Stomach (tissue), 9 donors: Measurements from ENCODE around the gene FLOT1. TPM values are rescaled to one million over a fixed set of nuclear protein-coding genes. Genes with fewer than 3 reads are reported as not detected.

Source experiments
- DNase-seq, 2 donors: peaks; one replicate each; pipeline versions ENCODE4 v3.0.0 to v3.0.0-alpha.2; 2013 to 2019
- H3K27ac ChIP-seq, 5 donors: fragments of 200-600 bp in 4 of 5; sonication (generic) in 4 of 5; one replicate each; pipeline ENCODE4 v1.5.1; 2013 to 2019; ENCODE audit warnings: mild to moderate bottlenecking in 1 of 5, moderate library complexity in 1 of 5
- H3K27me3 ChIP-seq, 3 donors: fragments of 200-600 bp; sonication (generic); one replicate each; pipeline ENCODE4 v1.5.1; 2017 to 2019; ENCODE audit warnings: mixed run types in 1 of 3
- H3K36me3 ChIP-seq, 4 donors: fragments of 200-600 bp; sonication (generic); 1 replicate in 3 of 4; 2 replicates in 1 of 4; pipeline ENCODE4 v1.5.1; 2016 to 2019
- H3K4me1 ChIP-seq, 4 donors: fragments of 200-600 bp; sonication (generic); one replicate each; pipeline ENCODE4 v1.5.1; 2016 to 2019
- H3K4me3 ChIP-seq, 4 donors: fragments of 200-600 bp; sonication (generic) in 3 of 4; one replicate each; pipeline ENCODE4 v1.5.1; 2016 to 2019; ENCODE audit warnings: mild to moderate bottlenecking in 1 of 4
- H3K9me3 ChIP-seq, 4 donors: fragments of 200-600 bp; sonication (generic); one replicate each; pipeline ENCODE4 v1.5.1; 2016 to 2019
- EP300 ChIP-seq: sonication (generic); formaldehyde crosslinking; IDR thresholded peaks from one replicate; pipeline ENCODE4 v1.6.1; 2017; ENCODE audit warnings: antibody characterized with exemption
- POLR2A ChIP-seq, 4 donors: fragments of 450-650 bp; IDR thresholded peaks; one replicate each; pipeline ENCODE4 v1.6.1; 2016; ENCODE audit warnings: antibody characterized with exemption in 4 of 4, control low read depth in 2 of 4, mild to moderate bottlenecking in 1 of 4, moderate library complexity in 1 of 4
- POLR2AphosphoS5 ChIP-seq, 3 donors: sonication (generic); formaldehyde crosslinking; IDR thresholded peaks; one replicate each; pipeline ENCODE4 v1.6.1; 2016; ENCODE audit warnings: antibody characterized with exemption in 3 of 3
- WGBS, 5 donors: extraction: QIAGEN DNeasy Blood & Tissue Kit in 3 of 5; methylation state at CpG; one replicate each; pipeline versions ENCODE4 v1.1.5 to v1.1.7; 2013 to 2018; 5-methylcytosine and 5-hydroxymethylcytosine counted together
- intact Hi-C: fragments of 100-400 bp; cut with DNase I; formaldehyde crosslinking; loops from one replicate; pipeline ENCODE4 v1.15.1; 2023; ENCODE audit warnings: low total_unique reads
- polyA plus RNA-seq, 3 donors: library from polyadenylated mRNA; stranded (reverse); fragments of 200-250 nt; gene quantifications; one replicate each; pipeline ENCODE4 v1.2.3, GENCODE V29; 2013
- total RNA-seq, 5 donors: library from RNA; depleted of rRNA; stranded (reverse); fragments of >200 nt; gene quantifications; one replicate each; pipeline versions ENCODE4 v1.1.0 to v1.2.3, GENCODE V29; 2014 to 2016
- TF ChIP-seq, protein P1 (sequence below), 7 experiments: fragments of 450-650 bp in 4 of 7; fragments of 200-600 bp in 3 of 7; sonication (generic) in 3 of 7; IDR thresholded peaks; one replicate each; pipeline ENCODE4 v1.5.1; 2016 to 2019; ENCODE audit warnings: antibody characterized with exemption in 7 of 7, control low read depth in 2 of 7, mild to moderate bottlenecking in 1 of 7
- donor health status: healthy with polysubstance abuse.
- donor health status: Bipolar disorder and iron deficiency.
- donor health status: healthy.

Gene FLOT1
- total and polyA plus RNA-seq, 8 donors, result 40.6 to 201 (median 125) TPM

DNA sequence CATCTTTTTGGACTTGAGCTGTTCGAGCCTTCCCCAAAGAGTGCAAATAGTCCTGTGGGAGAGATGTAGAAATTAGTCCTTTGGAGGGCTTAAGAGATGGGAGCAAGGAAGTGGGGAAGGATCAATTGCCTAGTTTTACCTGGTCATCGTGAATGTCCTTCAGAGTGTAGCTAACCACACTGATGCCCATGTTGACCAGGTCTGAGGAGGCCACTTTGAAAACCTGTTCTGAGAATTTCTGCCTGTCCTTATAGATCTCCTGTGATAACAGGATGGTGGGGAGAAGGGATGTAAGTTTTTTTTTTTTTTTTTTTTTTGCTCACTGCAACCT lies 2.0 kb downstream of the FLOT1 start:
- TF ChIP-seq POLR2A (IDR thresholded peaks at IDR 0.05) (no peak), EP300 (no peak), POLR2AphosphoS5 (IDR thresholded peaks at IDR 0.05) (peak in 1 of 3 donors; percentile 46)
- TF ChIP-seq, protein P1, sequence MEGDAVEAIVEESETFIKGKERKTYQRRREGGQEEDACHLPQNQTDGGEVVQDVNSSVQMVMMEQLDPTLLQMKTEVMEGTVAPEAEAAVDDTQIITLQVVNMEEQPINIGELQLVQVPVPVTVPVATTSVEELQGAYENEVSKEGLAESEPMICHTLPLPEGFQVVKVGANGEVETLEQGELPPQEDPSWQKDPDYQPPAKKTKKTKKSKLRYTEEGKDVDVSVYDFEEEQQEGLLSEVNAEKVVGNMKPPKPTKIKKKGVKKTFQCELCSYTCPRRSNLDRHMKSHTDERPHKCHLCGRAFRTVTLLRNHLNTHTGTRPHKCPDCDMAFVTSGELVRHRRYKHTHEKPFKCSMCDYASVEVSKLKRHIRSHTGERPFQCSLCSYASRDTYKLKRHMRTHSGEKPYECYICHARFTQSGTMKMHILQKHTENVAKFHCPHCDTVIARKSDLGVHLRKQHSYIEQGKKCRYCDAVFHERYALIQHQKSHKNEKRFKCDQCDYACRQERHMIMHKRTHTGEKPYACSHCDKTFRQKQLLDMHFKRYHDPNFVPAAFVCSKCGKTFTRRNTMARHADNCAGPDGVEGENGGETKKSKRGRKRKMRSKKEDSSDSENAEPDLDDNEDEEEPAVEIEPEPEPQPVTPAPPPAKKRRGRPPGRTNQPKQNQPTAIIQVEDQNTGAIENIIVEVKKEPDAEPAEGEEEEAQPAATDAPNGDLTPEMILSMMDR (IDR thresholded peaks at IDR 0.05), result no peak
- Histone ChIP-seq H3K9me3 (no peaks in the 10 kb centered on the region), H3K27ac (peak overlapping the region in 4 of 5 donors; percentile 35 to 99 (median 96)), H3K27me3 (no peaks in the 10 kb centered on the region), H3K4me3 (peak overlapping the region in 1 of 4 donors; percentile 61), H3K36me3 (peaks cover 33 to 59% (median 56%) of the 10 kb centered on the region in 4 donors), H3K4me1 (peaks cover 40 to 82% (median 72%) of the 10 kb centered on the region in 4 donors)
- intact Hi-C loops, result loop anchor here (10.0 kb wide), 1 partner anchor 84 kb away; no protein-coding TSS in a partner anchor
- no peak for DNase-seq
- WGBS, 5 donors, result 81 to 93% (median 88%) methylated on average over 2 of the region's 2 CpGs

DNA sequence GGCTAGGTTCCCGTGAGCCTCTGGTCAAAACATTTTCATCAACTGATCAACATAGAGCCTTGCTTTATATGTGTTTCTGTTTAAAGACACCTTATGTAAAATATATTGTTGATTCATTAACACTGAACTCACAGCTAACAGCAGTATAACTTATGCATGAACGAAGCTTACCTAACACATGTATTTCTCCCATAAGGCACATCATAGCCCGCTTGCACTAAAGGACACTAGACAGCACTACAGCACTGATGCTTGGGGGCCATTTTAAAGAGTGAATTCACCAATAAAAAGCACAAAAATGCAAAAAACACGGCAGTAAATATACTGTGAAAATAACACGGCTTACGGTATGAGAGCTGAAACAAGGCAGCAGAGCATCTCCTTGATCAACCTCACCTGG lies 4.0 kb downstream of the FLOT1 start:
- 79 to 82% (median 80%) methylated on average over 6 of the region's 6 CpGs for WGBS, 5 donors
- DNase-seq, result no peak
- H3K27ac ChIP-seq, result peak overlapping the region in 1 of 5 donors; percentile 75
- intact Hi-C loops, result no loop called here
- H3K4me1 ChIP-seq, result peaks cover 36 to 70% (median 61%) of the 10 kb centered on the region in 4 donors
- H3K36me3 ChIP-seq, result peaks cover 47 to 78% (median 75%) of the 10 kb centered on the region in 4 donors
- no peaks in the 10 kb centered on the region for H3K9me3 ChIP-seq
- TF ChIP-seq POLR2A (IDR thresholded peaks at IDR 0.05) (no peak), POLR2AphosphoS5 (IDR thresholded peaks at IDR 0.05) (no peak), EP300 (no peak)
- TF ChIP-seq, protein P1 (IDR thresholded peaks at IDR 0.05), result no peak
- H3K4me3 ChIP-seq, result no peak overlapping the region
- no peaks in the 10 kb centered on the region for H3K27me3 ChIP-seq

DNA sequence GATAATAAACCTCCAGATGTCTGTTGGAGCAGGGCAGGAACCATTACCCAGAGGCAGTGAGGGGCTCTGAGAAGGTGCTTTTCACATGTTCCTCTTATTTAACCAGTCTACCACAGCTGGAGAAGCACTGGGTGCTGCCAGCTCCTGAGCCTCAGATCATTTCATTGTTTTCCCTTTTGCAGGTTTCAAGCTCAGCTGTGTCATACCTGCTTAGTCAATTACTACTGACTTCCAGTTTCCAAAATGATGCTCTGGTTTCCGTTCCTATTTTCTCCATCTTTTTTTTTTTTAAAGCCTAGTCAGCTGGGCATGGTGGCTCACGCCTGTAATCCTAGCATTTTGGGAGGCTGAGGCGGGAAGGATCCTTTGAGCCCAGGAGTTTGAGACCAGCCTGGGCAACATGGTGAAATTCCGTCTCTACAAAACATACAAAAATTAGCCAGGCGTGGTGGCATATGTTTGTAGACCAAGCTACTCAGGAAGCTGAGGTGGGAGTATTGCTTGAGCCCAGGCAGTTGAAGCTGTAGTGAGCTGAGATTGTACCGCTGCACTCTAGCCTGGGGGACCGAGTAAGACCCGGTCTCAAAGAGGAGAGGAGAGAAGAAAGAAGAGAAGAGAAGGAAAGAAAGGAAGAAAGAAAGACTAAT lies 6.7 kb downstream of the FLOT1 start:
- Histone ChIP-seq H3K36me3 (peaks cover 57 to 100% (median 98%) of the 10 kb centered on the region in 4 donors), H3K27ac (no peak overlapping the region), H3K4me3 (no peak overlapping the region), H3K9me3 (no peaks in the 10 kb centered on the region), H3K27me3 (no peaks in the 10 kb centered on the region), H3K4me1 (peaks cover 31 to 66% (median 55%) of the 10 kb centered on the region in 4 donors)
- no peak for DNase-seq
- no peak for TF ChIP-seq EP300
- no peak for TF ChIP-seq POLR2A (IDR thresholded peaks at IDR 0.05)
- TF ChIP-seq, protein P1 (IDR thresholded peaks at IDR 0.05), result no peak
- TF ChIP-seq POLR2AphosphoS5 (IDR thresholded peaks at IDR 0.05), result no peak
- intact Hi-C loops, result no loop called here
- WGBS, 5 donors, result 85 to 91% (median 89%) methylated on average over 8 of the region's 8 CpGs

DNA sequence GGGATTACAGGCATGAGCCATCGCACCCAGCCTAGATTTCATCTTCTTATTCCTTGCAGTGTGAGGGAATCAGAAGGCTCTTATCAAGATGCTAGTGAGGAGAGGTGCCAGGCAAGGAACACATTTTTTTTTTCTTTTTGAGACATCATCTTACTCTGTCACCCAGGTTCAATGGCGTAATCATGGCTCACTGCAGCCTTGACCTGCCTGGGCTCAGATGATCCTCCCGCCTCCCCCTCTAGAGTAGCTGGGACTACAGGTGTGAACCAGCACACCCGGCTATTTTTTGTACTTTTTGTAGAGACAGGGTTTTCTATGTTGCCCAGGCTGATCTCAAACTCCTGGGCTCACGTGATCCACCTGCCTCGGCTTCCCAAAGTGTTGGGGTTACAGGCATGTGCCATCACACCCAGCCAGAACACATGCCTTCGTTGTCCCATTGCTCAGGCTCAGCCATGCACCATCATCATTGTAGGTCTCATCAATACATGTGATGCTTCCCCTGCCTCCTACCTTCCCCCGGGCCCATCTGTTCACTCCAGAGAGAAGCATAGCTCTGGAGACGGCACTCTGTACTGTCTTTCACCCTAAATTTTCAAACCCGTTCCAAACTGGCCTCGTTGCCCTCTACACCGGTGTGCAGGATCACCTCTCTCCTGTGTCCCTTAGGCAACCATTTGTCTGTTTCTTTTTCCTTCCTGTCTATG lies 10.1 kb downstream of the FLOT1 start:
- Histone ChIP-seq H3K4me3 (no peak overlapping the region), H3K4me1 (peaks cover 19 to 56% (median 33%) of the 10 kb centered on the region in 4 donors), H3K27ac (no peak overlapping the region), H3K36me3 (peaks cover 58 to 100% (median 98%) of the 10 kb centered on the region in 4 donors), H3K27me3 (no peaks in the 10 kb centered on the region), H3K9me3 (no peaks in the 10 kb centered on the region)
- WGBS, 5 donors, result 91 to 94% (median 92%) methylated on average over 12 of the region's 12 CpGs
- intact Hi-C loops, result no loop called here
- no peak for DNase-seq
- TF ChIP-seq, protein P1 (IDR thresholded peaks at IDR 0.05), result no peak
- TF ChIP-seq POLR2AphosphoS5 (IDR thresholded peaks at IDR 0.05), result no peak
- no peak for TF ChIP-seq EP300
- TF ChIP-seq POLR2A (IDR thresholded peaks at IDR 0.05), result no peak
